Hematopoietic multipotent progenitor cell treated with erythropoietin and hydrocortisone succinate and interleukin-3 and kit ligand, for 15 days (in vitro differentiated cells): ENCODE data around the gene ARPP21.
"Not testable (repeated sequence)": the region's sequence is repeated elsewhere in the genome, so short reads cannot be mapped to it uniquely, and the experiment has no call there.

Experiments used
- DNase-seq: peaks from one replicate; pipeline ENCODE4 v3.0.0-alpha.2; 2015; ENCODE audit warnings: low spot score

The ARPP21 gene

DNA sequence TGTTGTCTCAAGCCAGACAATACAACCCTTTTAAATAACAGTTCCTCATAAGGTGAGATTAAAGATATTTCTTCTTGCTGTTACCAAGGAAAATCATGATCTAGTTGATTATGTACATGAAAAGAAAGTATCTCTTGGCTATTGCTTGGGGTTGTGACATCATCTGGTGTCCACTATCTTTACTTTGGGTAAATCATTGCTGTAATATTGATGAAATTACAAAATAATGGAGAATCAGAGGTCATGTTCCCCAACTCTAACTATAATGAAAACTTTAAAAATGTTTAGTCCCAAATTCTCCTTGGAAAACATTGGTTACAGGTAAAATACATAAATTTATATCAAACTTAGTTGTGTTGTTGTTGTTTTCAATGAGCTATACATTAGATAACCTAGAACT lies 142.2 kb downstream of the ARPP21 start:
- DNase-seq: no peak

GRCh38 chr3:35782355-35782754 lies 143.0 kb downstream of the ARPP21 start:
- no peak for DNase-seq

- no peak for DNase-seq
These were observed 144.8 kb downstream of the ARPP21 start for GRCh38 chr3:35784169-35784568.

GRCh38 chr3:35785234-35785888 lies 146.0 kb downstream of the ARPP21 start:
- DNase-seq: no peak

- no peak for DNase-seq
These were observed 148.6 kb downstream of the ARPP21 start for GRCh38 chr3:35787936-35788335.

DNA sequence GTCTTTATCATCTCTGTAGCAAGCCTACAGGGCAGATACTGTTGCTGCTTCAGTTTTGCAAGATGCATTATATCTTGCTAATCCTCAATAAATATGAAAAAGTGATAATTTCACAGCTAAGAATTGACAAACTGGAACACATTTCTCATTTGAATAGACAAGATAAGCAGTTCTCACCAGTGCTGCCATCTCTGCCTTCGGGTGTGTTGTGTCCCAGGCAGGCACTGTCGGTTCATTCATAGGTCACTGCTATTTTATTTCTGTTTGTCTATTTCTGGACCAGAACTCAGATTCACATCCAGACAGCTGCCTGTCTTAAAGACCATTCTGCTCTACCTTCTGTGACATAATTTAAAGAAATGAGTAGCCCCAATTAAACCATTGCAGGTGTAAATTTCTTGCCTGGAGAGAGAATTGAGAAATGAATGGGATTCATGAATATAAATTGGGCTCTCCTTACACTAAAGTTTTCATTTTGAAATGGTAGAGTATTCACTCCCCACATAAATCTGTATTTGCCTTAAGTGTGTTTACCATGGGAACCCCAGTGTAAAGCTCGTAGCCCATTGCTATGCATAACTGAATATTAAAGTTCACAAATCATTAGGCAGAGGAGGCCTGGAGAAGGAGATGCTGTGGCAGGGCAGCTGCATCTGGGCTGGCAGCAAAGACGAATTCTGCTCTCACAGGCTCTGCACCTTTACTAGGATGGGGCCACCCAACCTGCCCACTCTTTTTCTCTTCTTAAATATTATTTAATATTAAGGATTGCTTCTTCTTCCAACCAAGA lies 149.9 kb downstream of the ARPP21 start:
- no peak for DNase-seq

DNA sequence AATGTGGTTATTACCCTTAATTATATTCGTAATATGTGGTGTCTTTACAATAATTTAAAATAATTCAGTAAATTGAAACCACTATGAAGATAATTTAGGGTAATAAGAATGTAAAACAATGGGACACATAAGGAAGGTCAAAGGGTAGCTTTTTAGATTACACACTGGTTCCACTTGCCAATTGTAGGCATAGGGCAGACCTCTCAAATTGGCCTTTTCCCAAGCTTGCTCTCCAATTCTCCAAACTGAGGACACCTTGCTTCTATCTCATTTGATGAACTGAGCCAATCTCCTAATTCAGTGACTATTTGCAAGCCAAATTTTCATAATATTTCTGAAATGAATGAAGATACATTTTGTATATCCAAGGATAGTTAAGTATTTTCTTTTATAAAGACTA lies 151.4 kb downstream of the ARPP21 start:
- DNase-seq: no peak

GRCh38 chr3:35793667-35794066 lies 154.3 kb downstream of the ARPP21 start:
- DNase-seq: no peak

DNA sequence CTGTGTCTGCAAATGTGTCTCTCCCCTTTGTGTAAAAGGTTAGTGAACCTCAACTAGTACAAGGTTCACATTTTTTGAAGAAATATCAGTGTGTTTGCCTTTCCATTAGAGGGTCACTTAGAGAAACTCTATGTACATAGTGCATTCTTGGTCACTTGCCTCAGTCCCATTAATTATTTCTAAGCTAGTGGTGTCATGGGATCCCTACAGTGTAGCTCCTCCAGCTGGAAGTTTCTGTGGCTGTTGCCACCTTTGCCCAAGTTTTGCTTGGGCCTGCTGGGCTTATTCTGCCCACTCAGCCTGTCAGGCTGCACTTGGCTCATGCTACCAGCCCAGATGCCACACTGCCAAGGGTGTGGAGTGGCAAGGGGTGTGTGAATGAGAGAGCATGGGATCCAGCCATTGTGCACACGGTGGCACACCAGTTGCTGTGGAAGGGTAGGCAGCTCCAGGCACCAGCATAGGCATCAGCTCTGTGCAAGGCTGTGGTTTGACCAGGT lies 161.7 kb downstream of the ARPP21 start:
- no peak for DNase-seq

DNA sequence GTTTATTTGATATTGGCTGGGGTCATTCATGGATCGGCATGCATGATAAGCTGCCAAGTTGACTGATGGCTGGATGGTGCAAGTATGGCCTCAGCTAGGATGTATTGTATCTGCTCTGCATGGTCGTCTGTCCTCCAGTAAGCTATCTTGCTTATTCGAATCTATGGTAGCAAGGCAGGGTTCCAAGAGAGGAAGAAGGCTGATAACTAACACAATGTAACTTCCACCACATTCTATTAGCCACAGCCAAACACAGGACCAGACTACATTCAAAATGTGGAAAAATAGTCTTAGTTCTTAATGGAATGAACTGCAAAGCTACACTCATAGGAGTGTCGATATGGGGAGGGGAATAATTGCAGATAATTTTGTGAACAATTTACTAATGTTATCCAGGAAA lies 175.2 kb downstream of the ARPP21 start:
- DNase-seq: no peak

DNA sequence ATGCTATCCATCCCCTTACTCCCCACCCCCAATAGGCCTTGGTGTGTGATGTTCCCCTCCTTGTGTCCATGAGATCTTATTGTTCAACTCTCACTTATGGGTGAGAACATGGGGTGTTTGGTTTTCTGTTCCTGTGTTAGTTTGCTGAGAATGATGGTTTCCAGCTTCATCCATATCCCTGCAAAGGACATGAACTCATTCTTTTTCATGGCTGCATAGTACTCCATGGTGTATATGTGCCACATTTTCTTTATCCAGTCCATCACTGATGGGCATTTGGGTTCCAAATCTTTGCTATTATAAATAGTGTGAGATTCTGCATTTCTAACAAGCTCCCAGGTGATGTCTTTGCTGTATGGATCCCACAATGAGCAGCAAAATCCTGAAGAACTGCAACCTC lies 176.5 kb downstream of the ARPP21 start:
- not testable (repeated sequence) for DNase-seq

GRCh38 chr3:35817216-35817615 lies 177.9 kb downstream of the ARPP21 start:
- no peak for DNase-seq

GRCh38 chr3:35832140-35832571 lies 192.8 kb downstream of the ARPP21 start:
- DNase-seq: no peak
